HL-60 (cell line): ENCODE data around the gene F5.

Experiments used
- CTCF ChIP-seq: IDR thresholded peaks from one replicate; pipeline ENCODE4 v1.5.1; 2011; ENCODE audit warnings: low read length, control low read depth, inconsistent platforms; ENCODE audit not compliant: insufficient read depth
- GABPA ChIP-seq: IDR thresholded peaks from 2 replicates; pipeline ENCODE4 v1.6.1; 2012; ENCODE audit warnings: low read depth
- POLR2AphosphoS5 ChIP-seq: IDR thresholded peaks from 2 replicates; pipeline ENCODE4 v1.6.1; 2012; ENCODE audit warnings: low read depth
- REST ChIP-seq: IDR thresholded peaks from 2 replicates; pipeline ENCODE4 v1.6.1; 2012; ENCODE audit warnings: low read depth; ENCODE audit not compliant: insufficient replicate concordance
- SPI1 ChIP-seq: IDR thresholded peaks from 2 replicates; pipeline ENCODE4 v1.6.1; 2012; ENCODE audit warnings: low read depth, mild to moderate bottlenecking, borderline replicate concordance

- TF ChIP-seq REST (no peak), CTCF (no peak), SPI1 (no peak), POLR2AphosphoS5 (no peak), GABPA (no peak)
These were observed 11.9 kb downstream of the F5 start for GRCh38 chr1:169574336-169574735.
